ENCODE data around the gene HUNK. TPM values are rescaled to one million over a fixed set of nuclear protein-coding genes. Genes with fewer than 3 reads are reported as not detected.

HUNK gene
- polyA plus RNA-seq, 1 donor (not counting 4 experiments of a cell fraction or from before 2014, with no cell fraction given): 0.03 TPM

DNA sequence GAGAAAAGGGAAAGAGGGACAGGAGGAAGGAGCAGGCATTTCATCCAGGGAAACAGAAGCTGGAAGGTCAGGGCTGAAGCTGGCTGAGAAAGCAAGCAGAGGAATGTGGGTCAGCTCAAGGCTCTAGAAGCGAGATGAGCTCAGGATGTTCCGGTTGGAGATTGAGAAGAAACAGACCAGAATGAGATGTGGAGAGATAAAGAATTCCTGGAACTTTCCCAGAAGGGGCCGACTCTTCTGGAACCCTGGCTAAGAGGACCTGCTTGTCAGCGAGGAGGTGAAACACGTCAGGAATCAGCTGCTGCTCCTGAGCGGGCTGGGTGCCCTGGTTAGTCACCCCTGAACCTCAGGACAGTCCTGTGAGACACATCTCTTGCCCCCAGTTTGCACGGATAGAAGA is 75.9 kb downstream of the HUNK start:
- dilution Hi-C loops (cut with MboI; ENCODE audit: extremely low pct_ligation_motif_present, low sequenced_read_pairs): no loop called here
- no peak overlapping the region for H3K27ac ChIP-seq (ENCODE audit: control insufficient read depth, insufficient read depth, low read length)
- no peaks in the 10 kb centered on the region for H4K20me1 ChIP-seq (ENCODE audit: control insufficient read depth, extremely low read depth, insufficient read depth, low read length)
- H3K4me1 ChIP-seq (ENCODE audit: control insufficient read depth, extremely low read depth, insufficient read depth, low read length): no peaks in the 10 kb centered on the region
- no peak for FAIRE-seq
- H3K27me3 ChIP-seq (ENCODE audit: control insufficient read depth, extremely low read depth, insufficient read depth, low read length): no peaks in the 10 kb centered on the region
- no peaks in the 10 kb centered on the region for H3K79me2 ChIP-seq (ENCODE audit: control insufficient read depth, insufficient read depth, low read length)
- no peaks in the 10 kb centered on the region for H3K36me3 ChIP-seq (ENCODE audit: control insufficient read depth in 2 of 2, extremely low read depth in 1 of 2, insufficient read depth in 2 of 2, low read length in 2 of 2)
- H3K4me2 ChIP-seq (ENCODE audit: control insufficient read depth, extremely low read depth, insufficient read depth, low read depth, low read length): no peak overlapping the region
- no peak overlapping the region for H3K4me3 ChIP-seq (ENCODE audit: control insufficient read depth in 2 of 3, extremely low read depth in 1 of 3, insufficient read depth in 2 of 3, low read depth in 1 of 3, low read length in 3 of 3)
- no peaks in the 10 kb centered on the region for H3K9me1 ChIP-seq (ENCODE audit: control insufficient read depth, extremely low read depth, insufficient read depth, low read length)
- no peaks in the 10 kb centered on the region for H3K9me3 ChIP-seq (ENCODE audit: control insufficient read depth, low read depth, low read length)
- DNase-seq (ENCODE audit: low read depth, low spot score): no peak
- TF ChIP-seq EZH2 (IDR thresholded peaks at IDR 0.05; ENCODE audit: low read length): no peak
- TF ChIP-seq, protein P1, sequence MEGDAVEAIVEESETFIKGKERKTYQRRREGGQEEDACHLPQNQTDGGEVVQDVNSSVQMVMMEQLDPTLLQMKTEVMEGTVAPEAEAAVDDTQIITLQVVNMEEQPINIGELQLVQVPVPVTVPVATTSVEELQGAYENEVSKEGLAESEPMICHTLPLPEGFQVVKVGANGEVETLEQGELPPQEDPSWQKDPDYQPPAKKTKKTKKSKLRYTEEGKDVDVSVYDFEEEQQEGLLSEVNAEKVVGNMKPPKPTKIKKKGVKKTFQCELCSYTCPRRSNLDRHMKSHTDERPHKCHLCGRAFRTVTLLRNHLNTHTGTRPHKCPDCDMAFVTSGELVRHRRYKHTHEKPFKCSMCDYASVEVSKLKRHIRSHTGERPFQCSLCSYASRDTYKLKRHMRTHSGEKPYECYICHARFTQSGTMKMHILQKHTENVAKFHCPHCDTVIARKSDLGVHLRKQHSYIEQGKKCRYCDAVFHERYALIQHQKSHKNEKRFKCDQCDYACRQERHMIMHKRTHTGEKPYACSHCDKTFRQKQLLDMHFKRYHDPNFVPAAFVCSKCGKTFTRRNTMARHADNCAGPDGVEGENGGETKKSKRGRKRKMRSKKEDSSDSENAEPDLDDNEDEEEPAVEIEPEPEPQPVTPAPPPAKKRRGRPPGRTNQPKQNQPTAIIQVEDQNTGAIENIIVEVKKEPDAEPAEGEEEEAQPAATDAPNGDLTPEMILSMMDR (optimal IDR thresholded peaks at IDR 0.05 in 1 of 3, IDR thresholded peaks at IDR 0.05 in 1 of 3, conservative IDR thresholded peaks at IDR 0.05 in 1 of 3; ENCODE audit: extremely low read depth in 1 of 3, insufficient read depth in 2 of 3, low read length in 3 of 3): no peak
- H2AFZ ChIP-seq (ENCODE audit: control insufficient read depth, low read length): no peak overlapping the region
- no peak overlapping the region for H3K9ac ChIP-seq (ENCODE audit: control insufficient read depth, extremely low read depth, insufficient read depth, low read length)

DNA sequence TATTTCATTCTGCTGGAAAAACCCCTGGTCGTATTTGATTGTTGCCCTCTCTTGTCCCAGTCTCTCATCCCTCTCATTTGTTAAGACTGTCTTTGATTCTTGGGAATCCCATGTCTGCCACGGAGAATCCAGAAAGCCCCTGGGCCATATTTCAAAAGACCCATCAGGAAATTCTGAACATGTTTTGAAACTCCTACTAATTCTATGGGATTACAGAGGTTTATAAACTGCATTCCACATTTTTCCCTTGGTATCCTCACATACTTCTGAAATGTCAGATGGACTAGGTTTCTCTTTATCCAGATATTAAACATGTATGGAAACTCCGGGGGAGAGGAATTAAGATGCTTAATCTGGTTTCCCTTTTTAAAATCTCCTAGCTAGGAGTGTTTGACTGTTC is 80.0 kb downstream of the HUNK start:
- Histone ChIP-seq H3K36me3 (ENCODE audit: control insufficient read depth in 2 of 2, extremely low read depth in 1 of 2, insufficient read depth in 2 of 2, low read length in 2 of 2) (no peaks in the 10 kb centered on the region), H2AFZ (ENCODE audit: control insufficient read depth, low read length) (no peak overlapping the region), H4K20me1 (ENCODE audit: control insufficient read depth, extremely low read depth, insufficient read depth, low read length) (no peaks in the 10 kb centered on the region), H3K79me2 (ENCODE audit: control insufficient read depth, insufficient read depth, low read length) (no peaks in the 10 kb centered on the region), H3K9ac (ENCODE audit: control insufficient read depth, extremely low read depth, insufficient read depth, low read length) (no peak overlapping the region), H3K27ac (ENCODE audit: control insufficient read depth, insufficient read depth, low read length) (no peak overlapping the region), H3K9me3 (ENCODE audit: control insufficient read depth, low read depth, low read length) (no peaks in the 10 kb centered on the region), H3K27me3 (ENCODE audit: control insufficient read depth, extremely low read depth, insufficient read depth, low read length) (no peaks in the 10 kb centered on the region), H3K4me3 (ENCODE audit: control insufficient read depth in 2 of 3, extremely low read depth in 1 of 3, insufficient read depth in 2 of 3, low read depth in 1 of 3, low read length in 3 of 3) (no peak overlapping the region), H3K4me2 (ENCODE audit: control insufficient read depth, extremely low read depth, insufficient read depth, low read depth, low read length) (no peak overlapping the region), H3K4me1 (ENCODE audit: control insufficient read depth, extremely low read depth, insufficient read depth, low read length) (no peaks in the 10 kb centered on the region), H3K9me1 (ENCODE audit: control insufficient read depth, extremely low read depth, insufficient read depth, low read length) (no peaks in the 10 kb centered on the region)
- FAIRE-seq: no peak
- TF ChIP-seq, protein P1 (optimal IDR thresholded peaks at IDR 0.05 in 1 of 3, IDR thresholded peaks at IDR 0.05 in 1 of 3, conservative IDR thresholded peaks at IDR 0.05 in 1 of 3; ENCODE audit: extremely low read depth in 1 of 3, insufficient read depth in 2 of 3, low read length in 3 of 3): no peak
- no peak for TF ChIP-seq EZH2 (IDR thresholded peaks at IDR 0.05; ENCODE audit: low read length)
- no peak for DNase-seq (ENCODE audit: low read depth, low spot score)
- dilution Hi-C loops (cut with MboI; ENCODE audit: extremely low pct_ligation_motif_present, low sequenced_read_pairs): no loop called here
